ENCODE measurements around the gene CNTROB.

- TF ChIP-seq CTCF (IDR thresholded peaks at IDR 0.05; ENCODE audit: poor library complexity) (no peak), EZH2 (IDR thresholded peaks at IDR 0.05; ENCODE audit: borderline replicate concordance) (no peak), EZH2phosphoT487 (IDR thresholded peaks at IDR 0.05; ENCODE audit: low read depth, severe bottlenecking, unreplicated experiment) (no peak)
These were observed 8.0 kb downstream of the CNTROB start for GRCh38 chr17:7940034-7940433.

Measured in hepatocyte (in vitro differentiated cells).